IMR-90 (cell line): Measurements from ENCODE around the gene TMEM238.

Experiments used
- CEBPB ChIP-seq: IDR thresholded peaks from 2 replicates; pipeline ENCODE4 v1.6.1; 2012; ENCODE audit warnings: low read depth, low read length, improper control_type of control experiment
- CHD1 ChIP-seq: IDR thresholded peaks from 2 replicates; pipeline ENCODE4 v1.6.1; 2012; ENCODE audit warnings: low read depth, low read length, improper control_type of control experiment
- CTCF ChIP-seq: conservative IDR thresholded peaks from 2 replicates; pipeline ENCODE4 v1.5.1; 2012; ENCODE audit warnings: mild to moderate bottlenecking, low read depth, low read length, improper control_type of control experiment
- ELK1 ChIP-seq: fragments of 150-350 bp; IDR thresholded peaks from 2 replicates; pipeline ENCODE4 v1.6.1; 2016; ENCODE audit warnings: low read depth, mild to moderate bottlenecking, low read length, moderate library complexity, borderline replicate concordance
- FOS ChIP-seq: fragments of 150-350 bp; IDR thresholded peaks from 2 replicates; pipeline ENCODE4 v1.6.1; 2016; ENCODE audit warnings: low read depth, low read length
- MAZ ChIP-seq: IDR thresholded peaks from 2 replicates; pipeline ENCODE4 v1.6.1; 2012; ENCODE audit warnings: low read depth, mild to moderate bottlenecking, low read length, improper control_type of control experiment, moderate library complexity, borderline replicate concordance
- MXI1 ChIP-seq: IDR thresholded peaks from 2 replicates; pipeline ENCODE4 v1.6.1; 2012; ENCODE audit warnings: low read depth, mild to moderate bottlenecking, low read length, moderate library complexity, borderline replicate concordance
- POLR2A ChIP-seq: IDR thresholded peaks from 2 replicates; pipeline ENCODE4 v1.6.1; 2012; ENCODE audit warnings: mild to moderate bottlenecking, low read depth, low read length
- RAD21 ChIP-seq: IDR thresholded peaks from 2 replicates; pipeline ENCODE4 v1.6.1; 2012; ENCODE audit warnings: low read length, improper control_type of control experiment
- RFX5 ChIP-seq: IDR thresholded peaks from 2 replicates; pipeline ENCODE4 v1.8.0; 2012; ENCODE audit warnings: low read depth, mild to moderate bottlenecking, low read length, moderate library complexity
- SMC3 ChIP-seq: fragments of 150-350 bp; IDR thresholded peaks from 2 replicates; pipeline ENCODE4 v1.6.1; 2016; ENCODE audit warnings: low read depth, mild to moderate bottlenecking, antibody characterized with exemption, low read length, moderate library complexity
- USF2 ChIP-seq: fragments of 150-350 bp; IDR thresholded peaks from 2 replicates; pipeline ENCODE4 v1.6.1; 2017; ENCODE audit warnings: mild to moderate bottlenecking, antibody characterized with exemption, low read length, low read depth

GRCh38 chr19:55382013-55382412 lies 2.1 kb downstream of the TMEM238 start:
- no peak for TF ChIP-seq CTCF
- no peak for TF ChIP-seq USF2
- TF ChIP-seq RAD21 = no peak
- TF ChIP-seq FOS = no peak
- TF ChIP-seq CEBPB = no peak
- no peak for TF ChIP-seq RFX5
- no peak for TF ChIP-seq MXI1
- TF ChIP-seq POLR2A = no peak
- no peak for TF ChIP-seq ELK1
- no peak for TF ChIP-seq MAZ
- TF ChIP-seq SMC3 = no peak
- no peak for TF ChIP-seq CHD1
